Epidermal melanocyte (primary cell): ENCODE measurements around the gene CCDC8.
"Not testable (repeated sequence)": the region's sequence is repeated elsewhere in the genome, so short reads cannot be mapped to it uniquely, and the experiment has no call there.

ENCODE experiments used
- DNase-seq: peaks from one replicate; pipeline ENCODE4 v3.0.0; 2011; ENCODE audit warnings: low spot score; ENCODE audit not compliant: insufficient read length

CCDC8 gene

GRCh38 chr19:46413262-46414031 lies at the start of gene CCDC8:
TSS of gene CCDC8 (minus strand) at chr19:46413564. CDS start at chr19:46412810, 754 bp downstream.
- DNase-seq = peak; percentile 45

DNA sequence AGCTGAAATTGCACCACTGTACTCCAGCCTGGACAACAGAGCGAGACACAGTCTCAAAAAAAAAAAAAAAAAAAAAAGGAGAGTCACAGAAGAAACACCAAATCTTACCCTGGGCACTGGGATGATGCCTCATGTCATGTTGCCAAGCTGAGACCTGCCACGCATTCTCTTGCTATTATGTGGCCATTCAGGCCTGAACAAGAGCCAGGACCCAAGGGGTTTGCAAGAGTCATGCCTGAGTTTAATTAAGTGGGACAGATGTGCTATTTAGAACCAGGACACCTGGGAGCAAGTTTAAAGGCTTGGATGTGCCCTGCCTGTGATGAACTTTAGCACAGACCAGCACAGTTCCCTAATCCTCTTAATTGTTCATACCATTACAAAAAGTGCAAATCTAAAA lies 48.2 kb upstream of the CCDC8 start:
- DNase-seq = no peak

GRCh38 chr19:46460981-46461380 lies 47.6 kb upstream of the CCDC8 start:
- no peak for DNase-seq

DNA sequence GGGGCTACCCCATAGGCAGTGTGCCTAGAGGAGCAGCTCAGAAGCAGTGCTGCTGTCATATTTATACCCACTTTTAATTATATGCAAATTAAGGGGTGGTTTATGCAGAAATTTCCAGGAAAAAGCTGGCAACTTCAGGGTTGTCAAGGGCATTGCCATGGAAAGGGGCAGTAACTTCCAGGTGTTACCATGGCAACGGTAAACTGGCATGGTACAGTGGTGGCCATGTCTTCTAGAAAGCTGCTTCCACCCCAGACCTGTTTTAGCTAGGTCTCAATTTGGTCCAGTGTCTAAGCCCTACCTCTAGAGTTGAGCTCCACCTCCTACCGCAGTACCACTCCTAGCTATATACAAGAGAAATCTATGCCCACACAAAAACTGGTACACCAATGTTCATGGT lies 46.7 kb upstream of the CCDC8 start:
- DNase-seq = no peak

DNA sequence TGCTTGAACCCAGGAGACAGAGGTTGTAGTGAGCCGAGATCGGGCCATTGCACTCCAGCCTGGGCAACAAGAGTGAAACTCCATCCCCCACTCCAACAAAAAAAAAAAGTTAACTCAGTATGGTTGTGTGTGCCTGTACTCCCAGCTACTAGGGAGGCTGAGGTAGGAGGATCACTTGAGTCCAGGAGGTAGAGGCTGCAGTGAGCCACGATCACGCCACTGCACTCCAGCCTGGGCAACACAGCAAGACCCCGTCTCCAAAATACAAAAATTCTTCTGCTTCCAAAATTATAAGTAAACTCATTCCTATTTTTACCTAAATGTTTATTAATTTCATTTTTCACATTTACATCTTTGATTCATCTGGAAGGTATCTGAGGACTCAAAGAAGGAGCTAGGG lies 43.6 kb upstream of the CCDC8 start:
- no peak for DNase-seq

DNA sequence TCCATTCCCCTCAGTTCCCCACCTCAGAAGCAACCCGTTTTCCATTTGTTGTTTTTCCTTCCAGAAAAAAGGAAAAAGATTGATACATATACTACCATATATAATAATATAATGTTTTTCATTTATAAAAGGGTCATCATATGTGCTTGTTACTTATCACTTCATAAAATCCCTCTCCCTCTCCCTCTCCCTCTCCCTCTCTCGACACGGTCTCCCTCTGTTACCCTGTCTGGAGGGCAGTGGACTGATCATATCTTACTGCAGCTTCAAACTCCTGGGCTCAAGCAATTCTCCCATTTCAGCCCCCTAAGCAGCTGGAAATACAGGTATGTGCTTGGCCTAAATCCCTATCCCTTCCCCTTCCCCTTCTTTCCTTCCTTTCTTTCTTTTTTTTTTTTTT lies 40.9 kb upstream of the CCDC8 start:
- no peak for DNase-seq

DNA sequence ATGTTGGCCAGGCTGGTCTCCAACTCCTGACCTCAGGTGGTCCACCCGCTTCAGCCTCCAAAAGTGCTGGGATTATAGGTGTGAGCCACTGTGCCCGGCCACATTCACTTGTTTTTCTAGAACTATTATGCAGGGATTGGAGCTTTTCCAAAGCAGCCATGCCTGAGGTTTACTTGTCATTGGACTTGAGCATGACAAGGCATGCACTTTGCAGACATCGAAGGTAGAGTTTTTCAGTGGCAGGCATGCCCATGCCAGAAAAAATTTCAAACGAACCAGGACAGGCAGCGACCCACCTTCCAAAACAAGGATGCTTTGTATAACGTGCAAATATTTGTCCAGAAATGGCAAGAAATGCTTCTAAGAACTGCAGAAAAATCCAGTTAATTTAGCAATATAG lies 40.3 kb upstream of the CCDC8 start:
- no peak for DNase-seq

DNA sequence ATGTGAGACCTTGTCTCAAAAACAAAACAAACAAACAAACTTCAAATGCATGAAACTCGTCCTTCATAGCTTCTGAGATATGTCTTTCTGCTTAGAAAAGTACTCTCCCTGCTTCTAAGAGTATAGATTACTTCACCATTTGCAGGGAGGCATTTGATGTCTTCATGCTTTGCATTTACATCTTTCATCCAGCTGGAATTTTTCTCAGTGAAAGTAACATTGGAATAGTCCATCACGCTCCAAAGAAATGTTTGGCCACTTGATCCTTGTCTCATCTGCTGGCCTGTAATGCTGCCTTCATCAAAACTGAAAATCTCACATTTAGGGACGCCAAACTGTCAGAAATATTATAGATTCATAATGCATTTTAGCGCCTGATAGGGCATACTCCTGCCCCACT lies 38.8 kb upstream of the CCDC8 start:
- no peak for DNase-seq

GRCh38 chr19:46451352-46451751 lies 38.0 kb upstream of the CCDC8 start:
- DNase-seq = no peak

DNA sequence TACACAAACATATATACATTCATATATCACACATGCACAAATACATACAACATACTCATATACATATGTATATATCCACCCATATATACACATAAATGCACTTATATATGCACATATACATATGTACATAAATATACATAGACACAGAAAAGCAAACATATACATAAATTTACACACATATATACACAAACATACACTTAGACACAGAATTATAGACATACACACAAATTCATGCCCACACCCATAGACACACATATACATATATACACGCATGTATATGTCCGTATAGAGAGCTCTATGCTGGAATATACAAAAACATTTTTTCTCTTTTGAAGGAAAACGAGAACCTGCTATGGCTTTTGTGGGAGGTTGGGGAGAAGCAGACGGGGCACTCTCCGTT lies 37.4 kb upstream of the CCDC8 start:
- DNase-seq = no peak

- no peak for DNase-seq
Observed at GRCh38 chr19:46449228-46449627, 35.9 kb upstream of the CCDC8 start.

GRCh38 chr19:46448601-46449000 lies 35.2 kb upstream of the CCDC8 start:
- DNase-seq = no peak

GRCh38 chr19:46447824-46448223 lies 34.5 kb upstream of the CCDC8 start:
- DNase-seq = no peak

GRCh38 chr19:46447006-46447405 lies 33.6 kb upstream of the CCDC8 start:
- DNase-seq = no peak

DNA sequence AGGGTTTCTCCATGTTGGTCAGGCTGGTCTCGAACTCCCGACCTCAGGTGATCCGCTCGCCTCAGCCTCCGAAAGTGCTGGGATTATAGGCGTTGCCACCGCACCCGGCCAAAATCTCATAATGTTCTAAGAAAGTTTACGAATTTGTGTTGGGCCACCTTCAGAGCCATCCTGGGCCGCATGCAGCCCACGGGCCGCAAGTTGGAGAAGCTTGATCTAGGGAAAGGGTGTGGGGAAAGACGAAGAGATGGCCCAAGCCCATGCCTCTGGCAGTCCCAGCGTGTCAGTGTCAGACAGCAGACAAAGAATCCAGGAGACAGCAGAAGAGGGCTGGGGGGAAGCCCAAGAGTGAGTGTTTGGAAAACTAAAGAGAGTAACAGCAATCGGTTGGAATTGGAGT lies 32.7 kb upstream of the CCDC8 start:
- no peak for DNase-seq

DNA sequence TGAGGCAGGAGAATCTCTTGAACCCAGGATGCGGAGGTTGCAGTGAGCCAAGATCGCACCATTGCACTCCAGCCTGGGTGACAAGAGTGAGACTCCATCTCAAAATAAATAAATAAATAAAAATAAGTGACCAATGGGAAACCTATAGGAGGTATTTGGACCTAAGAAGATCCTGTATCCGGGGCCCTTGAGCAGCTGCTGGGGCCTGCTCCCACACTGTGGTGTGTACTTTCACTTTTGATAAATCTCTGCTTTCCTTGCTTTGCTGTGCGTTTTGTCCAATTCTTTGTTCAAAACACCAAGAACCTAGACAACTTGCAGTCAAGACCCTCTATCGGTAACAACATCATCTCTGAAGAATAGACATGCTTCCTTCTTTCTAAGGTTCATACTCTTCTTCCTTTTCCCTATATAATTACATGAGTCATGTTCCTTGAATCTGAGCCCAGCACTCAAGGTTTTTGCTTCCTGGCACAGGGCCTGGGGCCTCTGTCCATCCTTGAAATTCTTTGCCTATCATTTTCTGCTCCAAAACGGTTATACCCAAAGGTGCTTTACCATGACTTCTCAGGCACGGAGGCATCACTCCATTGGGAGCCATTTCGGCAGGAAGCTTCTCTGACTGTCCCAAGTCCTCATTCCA lies 29.6 kb upstream of the CCDC8 start:
- no peak for DNase-seq

DNA sequence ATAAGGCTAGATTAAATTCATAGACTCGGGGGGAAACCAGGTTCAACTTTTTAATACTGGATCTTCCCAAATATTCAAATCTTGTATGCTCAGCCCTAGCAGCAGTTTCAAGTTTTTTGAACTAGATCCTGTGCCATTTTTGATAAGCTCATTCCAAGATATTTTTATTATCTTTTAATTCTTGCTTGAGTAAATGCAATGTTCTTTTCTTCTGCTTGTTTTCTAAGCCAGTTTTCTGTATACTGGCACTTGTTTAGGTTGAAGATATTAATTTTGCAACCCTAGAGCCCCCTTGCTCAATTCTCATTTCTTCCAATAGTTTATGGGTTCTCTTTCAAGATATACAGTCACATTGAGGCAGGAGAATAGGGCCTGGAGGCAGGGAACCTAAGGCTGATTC lies 28.5 kb upstream of the CCDC8 start:
- no peak for DNase-seq

- DNase-seq = not testable (repeated sequence)
Observed at GRCh38 chr19:46435689-46436088, 22.3 kb upstream of the CCDC8 start.

DNA sequence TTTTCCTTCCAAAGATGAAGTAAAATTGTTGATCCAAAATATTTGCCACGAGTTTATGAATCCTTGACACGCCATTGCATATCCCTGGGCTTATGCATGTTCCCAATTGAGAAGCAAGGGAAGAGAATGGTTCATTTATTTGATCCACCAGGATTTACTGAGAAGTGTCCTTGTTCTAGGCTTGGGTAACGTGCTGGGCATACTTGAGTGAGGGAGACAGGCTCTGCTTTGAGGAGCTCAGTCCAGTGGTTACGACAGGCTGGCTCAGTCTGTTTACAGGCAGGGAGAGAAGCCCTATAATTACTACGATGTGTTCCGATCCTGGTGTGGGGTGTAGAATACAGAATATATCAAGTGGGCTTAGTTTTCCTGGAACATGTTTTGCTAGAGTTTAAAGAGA lies 21.6 kb upstream of the CCDC8 start:
- no peak for DNase-seq

- not testable (repeated sequence) for DNase-seq
Observed at GRCh38 chr19:46433470-46433869, 20.1 kb upstream of the CCDC8 start.

DNA sequence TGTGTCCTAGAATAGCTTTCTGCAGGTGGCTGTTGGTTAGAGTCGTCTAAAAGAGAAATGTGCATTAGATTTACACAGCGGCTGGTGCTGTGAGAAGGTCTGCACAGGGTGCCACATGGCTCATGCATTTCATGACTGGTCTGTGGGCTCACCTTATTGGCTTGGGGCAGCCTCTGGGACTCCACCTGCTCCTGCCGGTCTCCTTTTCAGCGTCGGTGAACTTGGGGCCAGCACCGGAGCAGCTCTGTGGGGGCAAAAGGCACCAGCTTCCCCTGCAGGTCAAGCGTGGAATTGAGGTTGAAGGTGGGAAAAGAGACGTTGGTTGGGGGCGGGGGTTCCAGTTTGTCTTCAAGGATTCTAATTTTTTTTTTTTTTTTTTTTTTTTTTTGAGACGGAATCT lies 18.5 kb upstream of the CCDC8 start:
- no peak for DNase-seq

- no peak for DNase-seq
Observed at GRCh38 chr19:46429999-46430398, 16.6 kb upstream of the CCDC8 start.
